ENCODE results near the gene MPHOSPH9.

MPHOSPH9 gene, protein sequence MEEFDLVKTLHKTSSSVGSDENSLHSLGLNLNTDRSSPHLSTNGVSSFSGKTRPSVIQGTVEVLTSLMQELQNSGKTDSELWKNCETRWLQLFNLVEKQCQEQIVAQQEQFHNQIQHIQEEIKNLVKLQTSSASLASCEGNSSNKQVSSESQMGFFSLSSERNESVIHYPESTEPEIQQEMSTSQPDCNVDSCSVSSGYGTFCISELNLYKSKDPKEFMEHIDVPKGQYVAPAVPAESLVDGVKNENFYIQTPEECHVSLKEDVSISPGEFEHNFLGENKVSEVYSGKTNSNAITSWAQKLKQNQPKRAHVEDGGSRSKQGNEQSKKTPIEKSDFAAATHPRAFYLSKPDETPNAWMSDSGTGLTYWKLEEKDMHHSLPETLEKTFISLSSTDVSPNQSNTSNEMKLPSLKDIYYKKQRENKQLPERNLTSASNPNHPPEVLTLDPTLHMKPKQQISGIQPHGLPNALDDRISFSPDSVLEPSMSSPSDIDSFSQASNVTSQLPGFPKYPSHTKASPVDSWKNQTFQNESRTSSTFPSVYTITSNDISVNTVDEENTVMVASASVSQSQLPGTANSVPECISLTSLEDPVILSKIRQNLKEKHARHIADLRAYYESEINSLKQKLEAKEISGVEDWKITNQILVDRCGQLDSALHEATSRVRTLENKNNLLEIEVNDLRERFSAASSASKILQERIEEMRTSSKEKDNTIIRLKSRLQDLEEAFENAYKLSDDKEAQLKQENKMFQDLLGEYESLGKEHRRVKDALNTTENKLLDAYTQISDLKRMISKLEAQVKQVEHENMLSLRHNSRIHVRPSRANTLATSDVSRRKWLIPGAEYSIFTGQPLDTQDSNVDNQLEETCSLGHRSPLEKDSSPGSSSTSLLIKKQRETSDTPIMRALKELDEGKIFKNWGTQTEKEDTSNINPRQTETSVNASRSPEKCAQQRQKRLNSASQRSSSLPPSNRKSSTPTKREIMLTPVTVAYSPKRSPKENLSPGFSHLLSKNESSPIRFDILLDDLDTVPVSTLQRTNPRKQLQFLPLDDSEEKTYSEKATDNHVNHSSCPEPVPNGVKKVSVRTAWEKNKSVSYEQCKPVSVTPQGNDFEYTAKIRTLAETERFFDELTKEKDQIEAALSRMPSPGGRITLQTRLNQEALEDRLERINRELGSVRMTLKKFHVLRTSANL

DNA sequence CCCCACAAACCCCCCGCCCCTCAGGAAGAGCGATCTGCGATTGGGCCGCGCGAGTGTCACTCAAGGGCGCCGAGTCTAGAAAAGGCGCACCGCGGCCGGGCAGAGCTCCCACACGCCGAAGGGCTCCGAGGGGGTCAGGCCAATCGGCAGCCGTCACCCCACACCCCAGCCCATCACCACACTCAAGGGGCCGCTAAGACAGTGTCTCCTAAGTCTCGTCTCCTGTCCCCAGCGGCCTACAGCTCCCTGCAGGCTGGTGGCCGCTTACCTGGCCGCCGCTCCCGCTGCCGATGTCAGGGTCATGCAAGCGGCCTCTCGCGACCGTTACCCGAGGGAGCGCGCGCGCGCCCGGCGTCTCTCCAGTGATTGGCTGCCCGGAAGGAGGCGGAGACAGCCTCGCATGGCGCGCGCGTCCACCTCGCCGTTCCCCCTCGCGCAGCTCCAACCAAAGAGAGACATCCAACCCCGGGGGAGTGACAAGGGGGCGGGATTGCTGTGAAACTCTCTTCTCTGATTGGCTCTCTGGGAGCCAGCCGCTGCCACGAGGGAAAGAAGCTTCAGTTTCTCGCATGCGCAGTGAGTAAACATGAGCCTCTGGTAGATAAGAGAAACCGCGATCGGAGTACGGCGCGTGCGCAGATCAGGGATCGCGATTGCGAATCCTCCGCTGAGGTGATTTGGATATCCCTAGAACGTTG is at the start of gene MPHOSPH9, which contains the start of gene MTRFR:
TSS of gene MPHOSPH9 (minus strand) at position 335 of the 698 bp plus-strand sequence. CDS start 2,777 bp downstream, outside the sequence.
TSS of gene MTRFR (plus strand) at position 630 of the 698 bp plus-strand sequence. CDS start 20,239 bp downstream, outside the sequence.
- peak; percentile 100 for FAIRE-seq

DNA sequence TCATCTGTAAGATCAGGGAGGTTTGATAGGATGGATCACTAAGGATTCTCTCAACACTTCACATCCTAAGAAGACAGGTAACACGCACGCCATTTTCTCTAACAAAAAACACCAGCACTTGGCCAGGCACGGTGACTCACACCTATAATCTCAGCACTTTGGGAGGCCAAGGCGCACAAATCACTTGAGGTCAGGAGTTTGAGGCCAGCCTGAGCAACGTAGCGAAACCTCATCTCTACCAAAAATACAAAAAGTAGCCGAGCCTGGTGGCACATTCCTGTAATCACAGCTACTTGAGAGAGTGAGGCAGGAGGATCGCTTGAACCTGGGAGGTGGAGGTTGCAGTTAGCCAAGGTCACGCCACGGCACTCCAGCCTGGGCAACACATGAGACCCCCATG is 49.2 kb upstream of the MPHOSPH9 start:
- DNase-seq (ENCODE audit: insufficient read length, low spot score), result no peak

More for the DNA sequence above, at the start of gene MPHOSPH9, which contains the start of gene MTRFR:
- DNase-seq (ENCODE audit: insufficient read length, low spot score), result peak; percentile 73

DNA sequence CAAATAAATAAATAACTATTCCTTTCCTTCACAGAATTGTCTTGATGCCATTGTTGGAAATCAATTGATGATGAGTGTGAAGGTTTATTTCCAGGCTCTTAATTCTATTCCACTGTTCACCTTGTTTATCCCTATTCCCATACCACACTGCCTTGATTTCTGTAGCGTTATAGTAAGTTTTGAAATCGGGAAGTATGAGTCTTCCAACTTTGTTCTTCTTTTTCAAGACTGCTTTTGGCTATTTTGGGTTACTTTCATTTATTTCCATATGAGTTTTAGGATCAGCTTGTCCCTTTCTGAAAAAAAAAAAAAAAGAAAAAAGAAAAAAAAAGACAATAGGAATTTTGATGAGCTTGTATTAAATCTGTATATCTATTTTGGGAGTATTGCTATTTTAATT is 48.0 kb upstream of the MPHOSPH9 start:
- DNase-seq (ENCODE audit: insufficient read length, low spot score) (no peak), FAIRE-seq (no peak)

More for the DNA sequence above, 49.2 kb upstream of the MPHOSPH9 start:
- FAIRE-seq, result no peak

DNA sequence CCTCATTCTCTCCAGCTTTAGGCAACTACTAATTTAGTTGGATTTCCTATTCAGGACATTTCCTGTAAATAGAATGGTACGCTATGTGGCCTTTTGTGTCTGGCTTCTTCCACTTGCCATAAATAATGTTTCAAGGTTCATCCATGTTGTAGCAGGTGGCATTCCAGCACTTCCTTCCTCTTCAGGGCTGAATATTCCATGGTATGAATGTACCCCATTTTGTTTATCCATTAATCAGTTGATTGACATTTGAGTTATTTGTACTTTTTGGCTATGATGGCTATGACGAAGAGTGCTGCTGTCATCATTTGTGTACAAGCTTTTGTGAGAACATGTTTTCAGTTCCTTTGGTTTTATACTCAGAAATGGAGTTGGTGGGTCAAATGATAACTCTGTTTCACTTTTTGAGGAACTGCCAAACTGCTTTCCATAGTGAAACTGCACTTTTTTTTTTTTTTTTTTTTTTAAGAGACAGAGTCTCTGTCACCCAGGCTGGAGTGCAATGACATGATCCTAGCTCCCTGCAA is 45.2 kb upstream of the MPHOSPH9 start:
- FAIRE-seq (peak; percentile 82), DNase-seq (ENCODE audit: insufficient read length, low spot score) (peak; percentile 61)

DNA sequence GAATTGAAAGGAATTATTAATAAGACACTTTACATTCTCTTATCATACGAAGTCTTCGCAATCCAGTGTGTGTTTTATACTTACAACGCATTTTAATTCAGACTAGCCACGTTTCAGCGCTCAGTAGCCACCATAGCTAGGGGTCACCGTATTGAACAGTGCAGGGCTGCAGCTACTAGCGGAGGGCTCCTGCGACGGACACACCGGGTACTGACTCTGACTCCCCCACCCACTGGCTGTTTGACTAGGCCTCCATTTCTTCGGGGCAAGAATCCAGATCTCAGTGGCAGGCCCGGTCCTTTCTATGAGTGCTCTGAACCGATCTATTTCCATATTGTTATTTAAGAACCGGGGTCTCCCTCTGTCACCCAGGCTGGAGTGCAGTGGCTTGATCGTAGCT is 40.2 kb upstream of the MPHOSPH9 start:
- no peak for FAIRE-seq
- DNase-seq (ENCODE audit: insufficient read length, low spot score), result no peak

DNA sequence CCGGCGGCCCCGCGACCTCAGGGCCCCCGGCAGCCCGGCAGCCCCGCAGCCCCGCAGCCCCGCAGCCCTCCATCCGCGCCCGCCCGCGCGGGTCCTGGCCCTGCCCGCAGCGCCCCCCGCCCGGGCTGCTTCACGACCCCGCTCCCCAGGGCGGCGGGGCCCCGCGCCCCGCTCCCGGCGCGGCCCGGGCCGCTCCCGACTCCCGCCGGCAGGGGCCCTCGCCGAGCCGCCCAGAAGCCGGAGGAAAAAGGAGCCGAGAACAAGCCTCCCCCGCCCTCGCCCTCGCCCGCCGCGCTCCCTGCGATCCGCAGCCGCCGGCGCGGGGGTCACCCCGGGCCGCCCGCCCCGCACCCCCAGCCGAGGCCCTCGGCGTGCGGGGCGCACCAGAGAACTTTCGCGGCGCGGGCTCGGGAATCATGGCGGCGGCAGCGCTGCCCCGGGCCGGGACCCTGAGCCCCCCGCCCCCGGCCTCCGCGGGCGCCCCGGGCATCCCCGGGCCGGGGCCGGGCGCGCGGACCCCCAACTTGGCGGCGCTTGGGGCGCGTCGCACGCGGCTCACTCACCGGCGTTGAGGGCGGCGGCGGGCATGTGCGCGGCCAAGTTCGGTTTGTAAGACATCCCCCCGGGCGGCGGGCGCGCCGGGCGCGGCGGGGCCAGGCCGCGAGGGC is 38.2 kb upstream of the MPHOSPH9 start:
- FAIRE-seq (no peak), DNase-seq (ENCODE audit: insufficient read length, low spot score) (peak; percentile 93)

DNA sequence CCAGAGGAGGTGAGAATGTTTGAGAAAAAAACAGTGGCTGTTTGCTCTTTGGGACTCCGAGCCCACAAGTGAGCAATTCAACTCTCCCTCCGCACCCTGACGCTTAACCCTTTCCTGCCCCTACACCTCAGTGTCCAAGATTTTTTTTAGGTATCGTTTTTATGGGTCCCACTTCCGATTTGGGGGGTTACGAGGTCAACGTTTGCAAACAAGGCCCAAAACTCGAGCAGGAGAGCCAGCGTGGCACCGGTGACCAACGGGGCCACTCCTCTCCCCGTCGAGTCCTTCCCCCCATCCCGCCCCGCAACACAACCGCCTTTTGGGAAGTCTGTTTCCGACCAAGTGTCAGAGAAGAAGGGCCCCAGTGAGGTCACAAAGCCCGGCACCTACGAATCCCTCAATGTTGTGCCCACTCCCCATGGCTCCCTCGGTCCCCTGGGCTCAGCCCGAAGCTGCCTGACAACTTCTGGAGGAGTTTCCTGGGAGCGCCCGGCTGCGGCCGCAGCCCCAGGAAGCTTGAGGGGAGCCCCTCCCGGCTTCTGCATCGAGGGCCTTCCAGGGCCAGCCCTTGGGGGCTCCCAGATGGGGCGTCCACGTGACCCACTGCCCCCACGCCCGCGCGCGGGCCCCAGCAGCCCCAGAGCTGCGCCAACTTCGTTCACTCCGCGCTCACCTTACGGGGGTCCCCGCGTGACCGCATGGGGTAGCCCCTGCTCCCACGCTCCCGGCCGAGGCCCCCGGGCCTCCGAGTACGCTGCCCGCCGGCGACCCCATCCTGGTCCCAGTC is 37.5 kb upstream of the MPHOSPH9 start:
- FAIRE-seq (peak; percentile 73), DNase-seq (ENCODE audit: insufficient read length, low spot score) (peak; percentile 47)

DNA sequence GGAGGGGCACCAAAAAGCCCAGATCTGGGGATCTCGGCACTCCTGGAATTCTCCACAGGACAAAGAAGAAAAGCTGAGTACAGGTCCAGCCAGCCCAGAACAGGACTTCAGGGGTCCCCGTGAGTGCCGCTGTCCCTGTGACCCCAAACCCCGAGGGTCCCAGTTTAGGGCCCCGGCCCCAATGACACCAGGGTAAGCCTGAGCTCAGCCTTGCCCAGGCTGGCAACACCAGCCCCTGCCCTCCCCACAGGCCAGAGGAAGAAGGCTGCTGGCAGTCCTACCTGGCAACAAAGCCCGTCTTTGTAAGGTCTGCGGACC is 36.9 kb upstream of the MPHOSPH9 start:
- FAIRE-seq, result peak; percentile 4
- no peak for DNase-seq (ENCODE audit: insufficient read length, low spot score)

DNA sequence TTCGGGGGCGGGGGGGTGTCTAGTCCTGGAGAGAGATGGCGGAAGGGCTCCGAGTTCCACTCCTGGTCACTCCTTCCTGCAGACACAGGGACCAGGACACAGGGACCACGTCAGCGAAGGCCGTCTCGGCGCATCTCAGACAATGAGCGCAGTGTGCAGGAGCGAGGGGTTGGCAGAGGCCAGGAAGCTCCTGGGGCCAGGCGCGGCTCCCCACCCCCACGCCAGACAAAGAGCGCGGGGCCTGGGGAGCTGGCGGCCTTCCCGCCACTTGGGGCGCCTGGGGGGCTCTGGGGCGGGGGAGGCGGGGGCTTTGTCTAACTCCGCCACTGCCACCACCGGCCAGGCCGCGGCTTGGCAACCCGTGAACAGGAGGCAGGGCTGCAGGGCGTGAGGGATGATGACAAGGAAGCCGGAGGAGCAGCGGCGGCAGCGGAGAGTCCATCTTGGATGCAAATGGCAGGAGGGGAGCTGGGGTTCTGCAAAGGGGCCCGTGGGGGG is 36.5 kb upstream of the MPHOSPH9 start:
- DNase-seq (ENCODE audit: insufficient read length, low spot score) (peak; percentile 66), FAIRE-seq (no peak)

DNA sequence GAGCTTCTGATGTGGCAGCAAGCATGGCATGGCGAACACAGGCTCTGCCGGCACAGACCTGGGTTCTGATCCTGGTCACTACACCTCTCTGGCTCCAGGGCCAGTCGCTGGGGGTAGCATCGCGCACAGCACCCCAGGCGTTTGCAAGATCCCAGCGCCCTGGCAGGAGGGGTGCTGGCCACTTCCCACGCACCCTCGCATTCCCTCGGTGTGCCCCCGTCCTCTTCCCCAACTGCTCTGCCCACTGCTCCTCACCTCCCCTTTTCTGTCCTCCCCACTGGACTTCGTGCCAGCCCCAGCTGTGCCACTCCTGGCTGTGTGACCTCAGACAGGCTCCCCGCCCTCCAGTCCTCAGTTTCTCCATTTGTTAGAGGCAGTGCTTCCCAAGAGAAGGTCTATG is 35.9 kb upstream of the MPHOSPH9 start:
- FAIRE-seq, result no peak

DNA sequence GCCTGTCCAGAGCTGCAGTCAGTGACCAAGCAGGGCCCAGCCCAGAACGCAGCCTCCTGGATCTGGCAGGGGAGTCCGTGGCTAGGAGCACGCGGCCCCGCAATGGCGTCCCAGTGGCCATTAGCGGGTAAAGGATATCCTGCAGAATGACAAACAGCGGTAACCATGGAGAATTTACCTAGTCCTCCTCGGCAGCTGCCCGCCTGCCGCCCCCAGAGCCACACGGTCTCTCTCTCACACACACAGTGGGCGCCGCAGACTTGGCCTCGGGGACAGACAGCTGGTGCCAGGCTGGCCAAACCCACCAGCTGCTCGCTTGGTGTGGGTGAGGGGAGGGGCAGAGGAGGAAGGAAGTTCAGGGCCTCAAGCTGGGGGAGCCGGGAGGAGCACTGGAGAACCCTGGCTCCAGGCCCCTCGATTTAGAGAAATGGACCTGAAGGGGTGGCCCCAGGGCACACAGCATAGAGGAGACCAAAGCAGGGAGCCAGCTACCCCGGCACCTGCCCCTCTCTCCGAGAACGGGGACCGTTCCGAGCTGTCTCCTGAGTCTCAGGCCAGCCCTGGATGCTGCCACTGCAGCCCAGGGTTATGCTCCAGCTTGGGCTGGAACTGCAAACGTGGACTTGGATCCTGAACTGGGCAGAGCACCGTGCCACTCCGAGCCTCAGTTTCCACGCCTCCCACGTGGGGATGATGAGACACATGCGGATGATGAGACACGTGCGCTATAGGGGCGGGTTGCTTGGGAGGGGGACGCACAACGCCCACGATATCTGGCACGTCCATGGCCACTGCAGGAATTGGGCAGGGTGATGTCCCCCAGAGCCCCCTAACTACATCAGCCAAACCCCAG is 35.3 kb upstream of the MPHOSPH9 start:
- DNase-seq (ENCODE audit: insufficient read length, low spot score) (no peak), FAIRE-seq (no peak)

More for the DNA sequence above, 35.9 kb upstream of the MPHOSPH9 start:
- no peak for DNase-seq (ENCODE audit: insufficient read length, low spot score)

DNA sequence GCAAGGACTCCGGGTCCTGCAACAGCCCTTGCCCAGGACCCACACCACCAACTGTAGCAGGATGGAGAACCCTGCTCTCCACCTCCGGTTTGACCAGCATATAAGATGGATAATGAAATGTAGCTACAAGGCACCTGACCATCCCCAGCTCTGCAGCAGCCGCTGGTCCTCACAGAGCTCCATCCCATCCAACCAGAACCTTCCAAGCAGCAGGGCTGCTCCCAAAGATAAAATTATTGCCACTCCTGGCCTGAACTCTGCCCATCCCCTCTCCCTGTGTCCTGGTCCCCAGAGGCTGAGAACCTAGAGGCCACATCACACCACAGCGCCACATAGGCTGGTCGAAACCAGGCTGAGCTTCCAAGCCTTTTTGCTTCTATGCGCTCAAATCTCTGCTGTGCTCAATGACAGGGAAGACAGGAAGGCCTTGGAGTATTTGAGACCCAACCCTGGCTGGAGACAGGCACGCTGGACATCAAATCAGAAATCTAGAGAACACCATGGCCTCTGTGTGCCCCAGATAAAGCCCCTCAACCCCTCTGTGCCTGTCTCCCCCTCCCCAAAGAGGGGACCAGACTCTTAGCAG is 34.5 kb upstream of the MPHOSPH9 start:
- DNase-seq (ENCODE audit: insufficient read length, low spot score), result no peak
- no peak for FAIRE-seq

DNA sequence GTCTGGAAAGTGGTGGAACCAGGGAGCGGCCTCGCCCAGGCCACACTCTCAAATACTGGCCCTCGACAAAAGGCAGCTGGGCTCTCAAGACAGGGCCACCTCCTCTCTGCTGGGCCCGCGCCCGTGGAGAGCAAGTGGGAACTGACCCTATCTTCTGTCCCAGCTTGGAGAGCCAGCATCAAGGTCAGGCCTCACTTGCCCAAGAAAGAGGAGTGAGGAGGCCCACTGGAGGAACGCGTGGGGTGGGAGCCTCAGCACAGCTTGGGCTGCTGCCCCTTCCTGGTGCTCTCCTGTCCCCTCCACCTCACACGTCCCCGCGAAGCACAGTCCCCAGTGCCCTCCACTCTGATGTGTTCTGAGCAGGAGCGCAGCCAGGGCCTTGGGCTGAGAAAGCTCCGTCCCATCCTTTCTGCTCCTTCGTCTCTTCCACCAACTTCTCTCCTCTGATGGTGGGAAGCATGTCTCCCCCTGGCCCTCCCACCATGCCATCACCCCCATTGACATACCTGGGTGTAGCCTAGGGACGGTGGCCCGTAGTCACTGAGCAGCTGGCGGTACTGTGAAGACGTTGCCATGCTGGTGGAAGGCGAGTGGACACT is 33.8 kb upstream of the MPHOSPH9 start:
- DNase-seq (ENCODE audit: insufficient read length, low spot score) (no peak), FAIRE-seq (no peak)

DNA sequence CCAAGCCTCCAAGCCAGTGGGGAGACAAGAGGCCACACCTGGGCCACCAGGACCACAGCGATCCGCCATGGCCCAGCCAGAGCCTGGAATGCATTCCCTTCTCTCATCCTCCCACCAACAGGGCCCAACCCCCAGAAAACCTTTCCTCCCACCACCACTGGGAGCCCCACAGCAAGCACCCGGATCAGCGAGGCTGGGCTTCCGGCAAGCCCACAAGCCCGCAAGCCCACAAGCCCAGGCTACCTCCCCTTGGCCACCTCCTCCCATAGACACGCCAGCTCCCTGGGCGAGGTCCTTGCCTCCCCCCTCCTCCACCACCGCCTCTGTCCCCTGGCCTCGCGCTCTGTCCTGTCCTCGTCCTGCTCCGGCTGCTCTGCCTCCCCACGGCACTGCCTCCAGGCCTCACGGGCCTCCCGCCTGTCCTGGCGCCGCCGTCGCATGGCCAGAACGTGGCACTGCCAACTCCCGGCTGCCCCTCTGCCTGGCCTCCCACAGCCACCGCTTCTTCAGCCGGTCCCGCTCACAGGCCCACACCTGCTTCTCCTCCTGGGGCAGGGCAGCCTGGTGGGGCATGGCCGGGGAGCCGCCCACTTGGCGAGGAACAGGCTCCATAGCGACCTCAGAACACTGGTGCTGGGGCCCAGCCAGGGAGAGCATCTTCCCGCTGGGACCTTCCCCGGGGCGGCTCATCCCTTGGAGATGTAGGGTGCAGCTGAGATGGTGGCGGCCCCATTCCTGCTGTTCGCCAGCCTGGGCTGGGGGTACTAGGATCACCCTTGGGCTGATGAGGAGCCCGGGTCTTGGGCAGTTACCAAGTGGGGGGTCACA is 33.1 kb upstream of the MPHOSPH9 start:
- no peak for DNase-seq (ENCODE audit: insufficient read length, low spot score)
- no peak for FAIRE-seq

DNA sequence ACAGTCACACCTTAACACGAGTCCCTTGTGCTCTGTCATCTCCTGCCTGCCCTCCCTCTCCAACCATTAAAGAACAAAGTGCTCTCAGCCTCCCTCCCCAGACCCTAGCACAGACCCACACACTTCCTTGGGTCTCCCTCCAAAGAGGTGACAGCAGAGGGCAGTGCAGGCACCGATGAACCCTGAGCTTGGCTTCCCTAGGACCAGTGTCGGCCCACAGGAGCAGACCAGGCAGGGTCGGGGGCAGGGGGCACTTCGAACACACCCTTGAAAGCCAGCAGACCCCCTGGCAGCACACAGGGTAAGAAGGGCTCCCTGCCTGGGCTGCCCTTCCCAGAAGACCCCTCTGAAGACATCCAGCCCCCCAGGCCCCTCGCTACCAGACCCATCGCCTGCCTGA is 31.7 kb upstream of the MPHOSPH9 start:
- no peak for FAIRE-seq
- DNase-seq (ENCODE audit: insufficient read length, low spot score), result no peak

DNA sequence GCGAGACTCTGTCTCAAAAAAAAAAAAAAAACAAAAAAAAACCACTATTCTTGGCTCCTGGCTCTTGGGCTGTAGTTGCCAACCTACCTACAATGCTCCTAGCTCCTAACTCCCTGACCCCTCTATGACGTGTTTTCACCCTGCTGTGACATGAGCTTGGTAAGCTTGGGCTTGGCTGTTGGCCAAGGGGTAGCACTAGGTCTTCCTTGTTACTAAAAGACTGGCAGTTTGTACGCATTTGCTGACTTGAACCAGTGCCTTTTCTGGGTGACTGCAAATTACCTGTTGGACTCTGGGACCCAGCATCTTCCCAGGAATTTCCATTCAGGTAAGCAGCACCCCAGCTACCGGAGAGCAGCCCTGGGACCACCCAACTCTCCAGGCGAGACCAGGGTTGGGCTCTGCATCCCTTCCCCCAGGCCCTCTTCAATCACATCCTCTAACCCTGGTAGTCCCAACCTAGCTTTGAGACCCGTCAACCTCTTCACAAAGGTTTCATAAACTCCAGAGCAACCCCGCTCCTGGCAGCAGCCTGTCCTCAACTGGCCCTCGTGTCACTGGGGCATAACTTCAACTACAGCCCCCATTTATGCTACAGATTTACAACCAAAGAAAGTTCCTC is 30.4 kb upstream of the MPHOSPH9 start:
- DNase-seq (ENCODE audit: insufficient read length, low spot score), result no peak

More for the DNA sequence above, 30.4 kb upstream of the MPHOSPH9 start:
- FAIRE-seq, result no peak

All from GM19239 (cell line).